ENCODE data around the gene GPR75. TPM values are rescaled to one million over a fixed set of nuclear protein-coding genes. Genes with fewer than 3 reads are reported as not detected.
"Not testable (repeated sequence)": the region's sequence is repeated elsewhere in the genome, so short reads cannot be mapped to it uniquely, and the experiment has no call there.

The GPR75 gene
- total and polyA plus RNA-seq, 5 donors from 2014 or later: 5.1 TPM; not detected in 4

DNA sequence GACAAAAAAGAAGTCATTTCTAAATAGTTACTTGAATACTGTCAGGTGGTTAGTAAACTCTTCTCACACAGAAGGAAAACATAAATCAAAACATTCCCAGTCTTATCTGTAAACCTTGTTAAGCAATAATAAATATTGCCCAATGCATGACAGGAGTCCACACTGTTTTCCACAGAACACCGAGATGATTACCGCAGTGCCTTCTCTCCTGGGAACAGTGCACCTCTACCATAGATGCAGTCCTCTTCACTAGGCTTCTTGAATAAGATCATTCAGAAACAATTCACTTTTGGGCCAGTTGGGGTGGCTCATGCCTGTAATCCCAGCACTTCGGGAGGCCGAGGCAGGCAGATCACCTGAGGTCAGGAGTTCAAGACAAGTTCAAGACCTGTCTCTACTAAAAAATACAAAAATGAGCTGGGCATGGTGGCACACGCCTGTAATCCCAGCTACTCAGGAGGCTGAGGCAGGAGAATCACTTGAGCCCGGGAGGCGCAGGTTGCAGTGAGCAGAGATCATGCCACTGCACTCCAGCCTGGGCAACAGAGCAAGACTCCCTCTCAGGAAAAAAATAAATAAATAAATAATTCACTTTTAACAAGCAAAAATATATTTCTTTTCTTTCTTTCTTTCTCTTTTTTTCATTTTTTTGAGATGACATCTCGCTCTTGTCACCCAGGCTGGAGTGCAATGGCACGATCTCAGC, 8.6 kb downstream of the GPR75 start:
- not testable (repeated sequence) for H3K27me3 ChIP-seq (ENCODE audit: control insufficient read depth, insufficient read depth, low read length); ATAC-seq (ENCODE audit: low read depth in 2 of 2); H3K27me3 Mint-ChIP-seq; H3K4me3 Mint-ChIP-seq; H3K4me1 ChIP-seq (ENCODE audit: control insufficient read depth, insufficient read depth, low read length, poor library complexity, severe bottlenecking); H3K4me3 ChIP-seq (ENCODE audit: low read depth, low read length); DNase-seq; H3K27ac ChIP-seq (ENCODE audit: insufficient read depth, low read length, poor library complexity, severe bottlenecking); H3K9me3 Mint-ChIP-seq; H3K9me3 ChIP-seq (ENCODE audit: control insufficient read depth in 2 of 2, low read length in 2 of 2)
- H3K36me3 ChIP-seq (ENCODE audit: control insufficient read depth, insufficient read depth, low read length): peaks cover 17% of the 10 kb centered on the region
- H3K36me3 Mint-ChIP-seq: peaks cover 25% of the 10 kb centered on the region
- H3K27ac Mint-ChIP-seq: peak overlapping the region in 1 of 3 donors; percentile 71
- H3K4me1 Mint-ChIP-seq: peaks cover 0 to 14% (median 6%) of the 10 kb centered on the region in 4 donors

- Histone ChIP-seq H3K36me3 (ENCODE audit: control insufficient read depth, insufficient read depth, low read length) (peaks cover 2% of the 10 kb centered on the region), H3K27me3 (ENCODE audit: control insufficient read depth, insufficient read depth, low read length) (no peaks in the 10 kb centered on the region), H3K4me3 (ENCODE audit: low read depth, low read length) (no peak overlapping the region), H3K4me1 (ENCODE audit: control insufficient read depth, insufficient read depth, low read length, poor library complexity, severe bottlenecking) (no peaks in the 10 kb centered on the region), H3K27ac (ENCODE audit: insufficient read depth, low read length, poor library complexity, severe bottlenecking) (no peak overlapping the region), H3K9me3 (ENCODE audit: control insufficient read depth in 2 of 2, low read length in 2 of 2) (no peaks in the 10 kb centered on the region)
- Mint-ChIP-seq H3K27me3 (no peaks in the 10 kb centered on the region), H3K4me3 (no peak overlapping the region), H3K36me3 (peaks cover 10% of the 10 kb centered on the region), H3K4me1 (peaks cover 6 to 16% (median 12%) of the 10 kb centered on the region in 4 donors), H3K9me3 (peaks cover 0 to 1% (median 0%) of the 10 kb centered on the region in 7 donors), H3K27ac (peak overlapping the region in 1 of 3 donors; percentile 58)
- DNase-seq (no peak), ATAC-seq (ENCODE audit: low read depth in 2 of 2) (no peak)
These were observed 11.7 kb downstream of the GPR75 start for GRCh38 chr2:53848062-53848461.

DNA sequence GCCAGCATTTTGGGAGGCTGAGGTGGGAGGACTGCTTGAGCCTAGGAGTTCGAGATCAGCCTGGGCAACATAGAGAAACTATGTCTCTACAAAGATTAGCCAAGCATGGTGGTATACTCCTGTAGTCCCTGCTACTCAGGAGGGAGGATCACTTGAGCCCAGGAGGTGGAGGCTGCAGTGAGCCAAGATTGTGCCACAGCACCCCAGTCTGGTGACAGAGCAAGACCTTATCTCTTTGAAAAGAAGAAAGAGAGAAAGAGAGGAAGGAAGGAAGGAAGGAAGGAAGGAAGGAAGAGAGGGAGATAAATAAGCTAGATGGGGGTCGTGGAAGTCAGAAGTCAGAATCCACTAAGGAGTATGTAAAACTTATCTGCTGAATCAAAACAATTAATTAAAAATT, 16.2 kb downstream of the GPR75 start:
- H3K4me3 Mint-ChIP-seq: no peak overlapping the region
- H3K27me3 ChIP-seq (ENCODE audit: control insufficient read depth, insufficient read depth, low read length): no peaks in the 10 kb centered on the region
- DNase-seq (no peak), ATAC-seq (ENCODE audit: low read depth in 2 of 2) (no peak)
- no peaks in the 10 kb centered on the region for H3K36me3 ChIP-seq (ENCODE audit: control insufficient read depth, insufficient read depth, low read length)
- no peaks in the 10 kb centered on the region for H3K9me3 ChIP-seq (ENCODE audit: control insufficient read depth in 2 of 2, low read length in 2 of 2)
- peaks cover 14% of the 10 kb centered on the region for H3K36me3 Mint-ChIP-seq
- H3K4me1 Mint-ChIP-seq: peaks cover 8 to 15% (median 14%) of the 10 kb centered on the region in 4 donors
- H3K27ac Mint-ChIP-seq: no peak overlapping the region
- peaks cover 0 to 1% (median 0%) of the 10 kb centered on the region in 7 donors for H3K9me3 Mint-ChIP-seq
- no peak overlapping the region for H3K4me3 ChIP-seq (ENCODE audit: low read depth, low read length)
- no peaks in the 10 kb centered on the region for H3K4me1 ChIP-seq (ENCODE audit: control insufficient read depth, insufficient read depth, low read length, poor library complexity, severe bottlenecking)
- H3K27me3 Mint-ChIP-seq: no peaks in the 10 kb centered on the region
- no peak overlapping the region for H3K27ac ChIP-seq (ENCODE audit: insufficient read depth, low read length, poor library complexity, severe bottlenecking)

GRCh38 chr2:53842891-53843290, 16.9 kb downstream of the GPR75 start:
- no peaks in the 10 kb centered on the region for H3K36me3 ChIP-seq (ENCODE audit: control insufficient read depth, insufficient read depth, low read length)
- no peaks in the 10 kb centered on the region for H3K4me1 ChIP-seq (ENCODE audit: control insufficient read depth, insufficient read depth, low read length, poor library complexity, severe bottlenecking)
- Mint-ChIP-seq H3K4me3 (no peak overlapping the region), H3K9me3 (peaks cover 0 to 1% (median 0%) of the 10 kb centered on the region in 7 donors), H3K27ac (no peak overlapping the region), H3K36me3 (peaks cover 9% of the 10 kb centered on the region), H3K4me1 (peaks cover 8 to 15% (median 11%) of the 10 kb centered on the region in 4 donors), H3K27me3 (no peaks in the 10 kb centered on the region)
- H3K27me3 ChIP-seq (ENCODE audit: control insufficient read depth, insufficient read depth, low read length): no peaks in the 10 kb centered on the region
- DNase-seq (no peak), ATAC-seq (ENCODE audit: low read depth in 2 of 2) (no peak)
- no peak overlapping the region for H3K27ac ChIP-seq (ENCODE audit: insufficient read depth, low read length, poor library complexity, severe bottlenecking)
- H3K4me3 ChIP-seq (ENCODE audit: low read depth, low read length): no peak overlapping the region
- no peaks in the 10 kb centered on the region for H3K9me3 ChIP-seq (ENCODE audit: control insufficient read depth in 2 of 2, low read length in 2 of 2)

GRCh38 chr2:53841651-53842050, 18.1 kb downstream of the GPR75 start:
- H3K4me1 Mint-ChIP-seq: peaks cover 8 to 15% (median 11%) of the 10 kb centered on the region in 4 donors
- ATAC-seq (ENCODE audit: low read depth in 2 of 2); H3K9me3 ChIP-seq (ENCODE audit: control insufficient read depth in 2 of 2, low read length in 2 of 2); H3K4me1 ChIP-seq (ENCODE audit: control insufficient read depth, insufficient read depth, low read length, poor library complexity, severe bottlenecking); H3K27ac ChIP-seq (ENCODE audit: insufficient read depth, low read length, poor library complexity, severe bottlenecking); H3K27ac Mint-ChIP-seq; DNase-seq; H3K27me3 Mint-ChIP-seq; H3K36me3 Mint-ChIP-seq; H3K36me3 ChIP-seq (ENCODE audit: control insufficient read depth, insufficient read depth, low read length); H3K27me3 ChIP-seq (ENCODE audit: control insufficient read depth, insufficient read depth, low read length); H3K4me3 Mint-ChIP-seq; H3K9me3 Mint-ChIP-seq; H3K4me3 ChIP-seq (ENCODE audit: low read depth, low read length): not testable (repeated sequence)

- H3K27ac Mint-ChIP-seq: no peak overlapping the region
- Histone ChIP-seq H3K4me3 (ENCODE audit: low read depth, low read length) (no peak overlapping the region), H3K27ac (ENCODE audit: insufficient read depth, low read length, poor library complexity, severe bottlenecking) (no peak overlapping the region), H3K9me3 (ENCODE audit: control insufficient read depth in 2 of 2, low read length in 2 of 2) (no peaks in the 10 kb centered on the region), H3K27me3 (ENCODE audit: control insufficient read depth, insufficient read depth, low read length) (no peaks in the 10 kb centered on the region), H3K4me1 (ENCODE audit: control insufficient read depth, insufficient read depth, low read length, poor library complexity, severe bottlenecking) (no peaks in the 10 kb centered on the region), H3K36me3 (ENCODE audit: control insufficient read depth, insufficient read depth, low read length) (no peaks in the 10 kb centered on the region)
- no peak overlapping the region for H3K4me3 Mint-ChIP-seq
- no peaks in the 10 kb centered on the region for H3K27me3 Mint-ChIP-seq
- peaks cover 3 to 12% (median 9%) of the 10 kb centered on the region in 4 donors for H3K4me1 Mint-ChIP-seq
- ATAC-seq (ENCODE audit: low read depth in 2 of 2) (no peak), DNase-seq (no peak)
- H3K9me3 Mint-ChIP-seq: peaks cover 0 to 2% (median 0%) of the 10 kb centered on the region in 7 donors
- H3K36me3 Mint-ChIP-seq: peaks cover 5% of the 10 kb centered on the region
These were observed 19.2 kb downstream of the GPR75 start for GRCh38 chr2:53840580-53840979.

GRCh38 chr2:53829980-53830290, 29.8 kb downstream of the GPR75 start:
- not testable (repeated sequence) for DNase-seq; H3K27me3 ChIP-seq (ENCODE audit: control insufficient read depth, insufficient read depth, low read length); ATAC-seq (ENCODE audit: low read depth in 2 of 2); H3K4me1 ChIP-seq (ENCODE audit: control insufficient read depth, insufficient read depth, low read length, poor library complexity, severe bottlenecking); H3K27ac Mint-ChIP-seq; H3K27me3 Mint-ChIP-seq; H3K4me3 Mint-ChIP-seq; H3K4me1 Mint-ChIP-seq; H3K4me3 ChIP-seq (ENCODE audit: low read depth, low read length); H3K27ac ChIP-seq (ENCODE audit: insufficient read depth, low read length, poor library complexity, severe bottlenecking); H3K9me3 Mint-ChIP-seq; H3K36me3 ChIP-seq (ENCODE audit: control insufficient read depth, insufficient read depth, low read length); H3K9me3 ChIP-seq (ENCODE audit: control insufficient read depth in 2 of 2, low read length in 2 of 2)
- H3K36me3 Mint-ChIP-seq: peaks cover 40% of the 10 kb centered on the region

- H3K4me1 ChIP-seq (ENCODE audit: control insufficient read depth, insufficient read depth, low read length, poor library complexity, severe bottlenecking): no peaks in the 10 kb centered on the region
- no peaks in the 10 kb centered on the region for H3K4me1 Mint-ChIP-seq
- no peak for ATAC-seq (ENCODE audit: low read depth in 2 of 2)
- H3K27me3 Mint-ChIP-seq: no peaks in the 10 kb centered on the region
- no peak overlapping the region for H3K27ac ChIP-seq (ENCODE audit: insufficient read depth, low read length, poor library complexity, severe bottlenecking)
- H3K27ac Mint-ChIP-seq: no peak overlapping the region
- no peaks in the 10 kb centered on the region for H3K9me3 ChIP-seq (ENCODE audit: control insufficient read depth in 2 of 2, low read length in 2 of 2)
- H3K4me3 ChIP-seq (ENCODE audit: low read depth, low read length): no peak overlapping the region
- no peaks in the 10 kb centered on the region for H3K36me3 ChIP-seq (ENCODE audit: control insufficient read depth, insufficient read depth, low read length)
- H3K36me3 Mint-ChIP-seq: peaks cover 40% of the 10 kb centered on the region
- H3K9me3 Mint-ChIP-seq: peaks cover 0 to 4% (median 0%) of the 10 kb centered on the region in 7 donors
- no peak overlapping the region for H3K4me3 Mint-ChIP-seq
- H3K27me3 ChIP-seq (ENCODE audit: control insufficient read depth, insufficient read depth, low read length): no peaks in the 10 kb centered on the region
- DNase-seq: no peak
These were observed 30.3 kb downstream of the GPR75 start for GRCh38 chr2:53829273-53829979.

All from CD4-positive, CD25-positive, alpha-beta regulatory T cell (primary cell).